Measurements from ENCODE around the gene ITPK1. TPM values are rescaled to one million over a fixed set of nuclear protein-coding genes. Genes with fewer than 3 reads are reported as not detected.

The ITPK1 gene
- total RNA-seq, 1 experiment from 2014 or later = 60.1 TPM

DNA sequence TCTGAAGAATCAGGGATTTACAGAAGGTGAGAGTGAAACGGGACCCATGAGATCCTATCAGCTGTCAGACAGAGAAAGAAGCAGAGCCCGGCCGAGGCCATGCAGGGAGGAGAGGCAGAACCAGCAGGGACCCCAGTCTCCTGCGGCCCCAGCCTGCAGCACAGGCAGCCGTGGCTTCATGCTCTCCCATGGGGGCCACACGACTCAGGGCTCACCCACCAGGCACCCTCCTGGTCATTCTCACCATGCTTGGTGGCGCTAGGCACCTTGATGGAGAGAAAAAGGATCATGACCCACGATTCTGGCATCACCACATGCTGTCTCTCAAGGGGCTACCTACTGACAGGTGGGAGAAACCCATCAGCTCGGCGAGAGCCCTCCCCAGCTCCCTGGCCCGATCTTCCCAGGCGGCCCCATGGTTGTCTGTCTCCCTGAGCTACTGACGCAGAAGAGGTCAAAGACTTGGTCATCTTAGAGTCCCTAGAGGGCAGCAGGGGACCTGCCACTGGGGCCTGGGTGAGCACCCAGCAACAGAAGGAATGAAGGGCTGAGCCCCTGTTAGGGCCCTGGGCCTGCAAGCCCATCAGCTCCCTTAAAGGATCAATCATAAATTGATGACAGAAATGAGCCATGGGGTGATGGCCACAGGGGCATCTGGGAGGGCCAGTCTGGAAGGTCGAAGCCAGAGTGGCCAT, 58.0 kb downstream of the ITPK1 start:
- H3K4me3 Mint-ChIP-seq (ENCODE audit: unreplicated experiment) = no peak overlapping the region
- DNase-seq = no peak
- Histone ChIP-seq H3K9me3 (no peaks in the 10 kb centered on the region), H3K4me1 (no peaks in the 10 kb centered on the region), H3K4me3 (ENCODE audit: low read depth, low read length) (no peak overlapping the region), H3K36me3 (ENCODE audit: control insufficient read depth, insufficient read depth, low read length) (no peaks in the 10 kb centered on the region), H3K27me3 (replicated peaks; ENCODE audit: control insufficient read depth, insufficient read depth, low read length) (no peaks in the 10 kb centered on the region)
- ChIA-PET CTCF (no interaction called here), POLR2A (no interaction called here)
- no peaks in the 10 kb centered on the region for H3K27me3 Mint-ChIP-seq (ENCODE audit: insufficient read depth, unreplicated experiment)
- H3K9me3 Mint-ChIP-seq (ENCODE audit: unreplicated experiment) = no peaks in the 10 kb centered on the region
- intact Hi-C loops (cut with micrococcal nuclease; ENCODE audit: unreplicated experiment) = no loop called here
- H3K4me1 Mint-ChIP-seq (ENCODE audit: low read depth, unreplicated experiment) = no peaks in the 10 kb centered on the region
- peaks cover 6% of the 10 kb centered on the region for H3K36me3 Mint-ChIP-seq (ENCODE audit: insufficient read depth, unreplicated experiment)
- H3K27ac Mint-ChIP-seq (ENCODE audit: unreplicated experiment) = no peak overlapping the region
- BruUV-seq (replicated peaks) = no TSS peak
- TF ChIP-seq, protein P1, sequence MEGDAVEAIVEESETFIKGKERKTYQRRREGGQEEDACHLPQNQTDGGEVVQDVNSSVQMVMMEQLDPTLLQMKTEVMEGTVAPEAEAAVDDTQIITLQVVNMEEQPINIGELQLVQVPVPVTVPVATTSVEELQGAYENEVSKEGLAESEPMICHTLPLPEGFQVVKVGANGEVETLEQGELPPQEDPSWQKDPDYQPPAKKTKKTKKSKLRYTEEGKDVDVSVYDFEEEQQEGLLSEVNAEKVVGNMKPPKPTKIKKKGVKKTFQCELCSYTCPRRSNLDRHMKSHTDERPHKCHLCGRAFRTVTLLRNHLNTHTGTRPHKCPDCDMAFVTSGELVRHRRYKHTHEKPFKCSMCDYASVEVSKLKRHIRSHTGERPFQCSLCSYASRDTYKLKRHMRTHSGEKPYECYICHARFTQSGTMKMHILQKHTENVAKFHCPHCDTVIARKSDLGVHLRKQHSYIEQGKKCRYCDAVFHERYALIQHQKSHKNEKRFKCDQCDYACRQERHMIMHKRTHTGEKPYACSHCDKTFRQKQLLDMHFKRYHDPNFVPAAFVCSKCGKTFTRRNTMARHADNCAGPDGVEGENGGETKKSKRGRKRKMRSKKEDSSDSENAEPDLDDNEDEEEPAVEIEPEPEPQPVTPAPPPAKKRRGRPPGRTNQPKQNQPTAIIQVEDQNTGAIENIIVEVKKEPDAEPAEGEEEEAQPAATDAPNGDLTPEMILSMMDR (IDR thresholded peaks at IDR 0.05; ENCODE audit: insufficient read depth in 1 of 2, low read depth in 1 of 2, low read length in 1 of 2, severe bottlenecking in 1 of 2, unreplicated experiment in 1 of 2) = peak in 1 of 2 experiments; percentile 6

DNA sequence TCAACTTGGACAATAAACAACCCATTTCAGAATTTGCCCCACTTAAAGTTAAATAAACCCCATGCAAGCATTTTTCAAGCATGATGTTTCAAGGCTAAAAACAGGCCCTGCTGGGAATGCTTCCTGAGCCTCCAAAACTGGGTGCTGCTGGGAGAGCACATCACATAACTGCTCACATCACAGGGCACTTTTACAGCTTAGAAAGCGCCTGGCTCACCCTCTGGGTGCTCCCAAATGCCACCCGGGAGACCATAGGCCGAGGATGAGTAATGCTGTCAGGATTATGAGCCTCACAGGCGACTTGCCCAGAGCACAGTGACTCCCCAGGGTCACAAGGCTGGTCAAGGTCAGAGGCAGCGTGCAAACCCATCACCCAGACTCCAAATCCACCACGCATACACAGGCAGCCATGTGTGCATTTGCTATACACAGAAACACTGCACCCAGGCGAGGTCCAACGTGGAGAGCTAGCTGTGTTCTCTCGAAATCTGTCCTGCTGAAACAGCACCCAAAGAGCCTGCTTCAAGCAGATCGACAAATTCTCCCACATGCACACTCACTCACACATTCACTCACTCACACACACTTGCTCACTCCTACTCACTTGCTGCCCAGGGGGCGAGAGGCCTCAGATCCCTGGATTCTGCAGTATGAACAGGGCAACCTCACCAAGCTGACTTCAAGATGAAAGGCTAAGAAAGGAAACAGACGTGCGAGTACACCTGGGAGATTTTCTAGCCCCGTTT, 58.7 kb downstream of the ITPK1 start:
- TF ChIP-seq, protein P1 (IDR thresholded peaks at IDR 0.05; ENCODE audit: insufficient read depth in 1 of 2, low read depth in 1 of 2, low read length in 1 of 2, severe bottlenecking in 1 of 2, unreplicated experiment in 1 of 2) = no peak
- H3K9me3 ChIP-seq = no peaks in the 10 kb centered on the region
- Mint-ChIP-seq H3K27ac (ENCODE audit: unreplicated experiment) (no peak overlapping the region), H3K27me3 (ENCODE audit: insufficient read depth, unreplicated experiment) (no peaks in the 10 kb centered on the region), H3K4me1 (ENCODE audit: low read depth, unreplicated experiment) (no peaks in the 10 kb centered on the region), H3K36me3 (ENCODE audit: insufficient read depth, unreplicated experiment) (peaks cover 6% of the 10 kb centered on the region), H3K9me3 (ENCODE audit: unreplicated experiment) (no peaks in the 10 kb centered on the region), H3K4me3 (ENCODE audit: unreplicated experiment) (no peak overlapping the region)
- no peak overlapping the region for H3K4me3 ChIP-seq (ENCODE audit: low read depth, low read length)
- H3K36me3 ChIP-seq (ENCODE audit: control insufficient read depth, insufficient read depth, low read length) = no peaks in the 10 kb centered on the region
- no peaks in the 10 kb centered on the region for H3K27me3 ChIP-seq (replicated peaks; ENCODE audit: control insufficient read depth, insufficient read depth, low read length)
- H3K4me1 ChIP-seq = no peaks in the 10 kb centered on the region
- POLR2A ChIA-PET = no interaction called here
- intact Hi-C loops (cut with micrococcal nuclease; ENCODE audit: unreplicated experiment) = no loop called here
- no TSS peak for BruUV-seq (replicated peaks)
- no peak for DNase-seq
- CTCF ChIA-PET = no interaction called here

DNA sequence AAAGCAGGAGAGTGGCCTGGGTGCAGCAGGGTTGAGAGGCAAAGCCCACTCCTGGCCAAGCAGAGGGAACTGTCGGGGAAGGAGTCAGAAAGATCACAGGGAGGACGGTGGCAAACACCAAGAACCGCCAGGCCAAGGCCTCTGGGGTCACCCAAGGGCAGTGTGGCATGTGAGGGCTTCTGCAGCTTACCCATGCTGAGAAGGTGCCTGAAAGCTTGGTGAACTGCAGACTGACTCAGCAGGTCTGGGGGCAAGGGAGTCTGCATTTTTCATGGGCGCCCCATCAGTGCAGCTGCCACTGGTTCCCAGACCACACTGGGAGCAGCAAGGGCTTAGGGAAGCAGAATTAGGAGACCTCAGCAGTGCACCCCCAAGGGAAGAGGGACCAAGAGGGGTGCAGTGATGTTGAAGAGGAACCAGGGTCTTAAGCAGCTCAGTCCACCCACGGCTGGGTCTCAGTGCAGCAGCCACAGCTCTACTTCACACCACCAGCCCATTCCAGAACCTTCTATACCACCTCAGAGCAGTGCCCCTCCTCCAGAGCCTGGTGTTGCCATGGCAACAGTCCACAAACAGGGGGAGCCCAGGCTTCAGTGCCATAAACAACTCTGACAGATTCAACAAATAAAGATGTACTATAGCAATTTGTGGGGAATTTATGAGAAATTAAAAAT, 59.4 kb downstream of the ITPK1 start:
- Histone ChIP-seq H3K4me1 (no peaks in the 10 kb centered on the region), H3K4me3 (ENCODE audit: low read depth, low read length) (no peak overlapping the region), H3K27me3 (replicated peaks; ENCODE audit: control insufficient read depth, insufficient read depth, low read length) (no peaks in the 10 kb centered on the region), H3K36me3 (ENCODE audit: control insufficient read depth, insufficient read depth, low read length) (no peaks in the 10 kb centered on the region), H3K9me3 (no peaks in the 10 kb centered on the region)
- BruUV-seq (replicated peaks) = no TSS peak
- H3K9me3 Mint-ChIP-seq (ENCODE audit: unreplicated experiment) = no peaks in the 10 kb centered on the region
- DNase-seq = no peak
- H3K36me3 Mint-ChIP-seq (ENCODE audit: insufficient read depth, unreplicated experiment) = peaks cover 6% of the 10 kb centered on the region
- H3K27me3 Mint-ChIP-seq (ENCODE audit: insufficient read depth, unreplicated experiment) = no peaks in the 10 kb centered on the region
- H3K4me3 Mint-ChIP-seq (ENCODE audit: unreplicated experiment) = no peak overlapping the region
- no peak overlapping the region for H3K27ac Mint-ChIP-seq (ENCODE audit: unreplicated experiment)
- TF ChIP-seq, protein P1 (IDR thresholded peaks at IDR 0.05; ENCODE audit: insufficient read depth in 1 of 2, low read depth in 1 of 2, low read length in 1 of 2, severe bottlenecking in 1 of 2, unreplicated experiment in 1 of 2) = no peak
- ChIA-PET POLR2A (no interaction called here), CTCF (no interaction called here)
- intact Hi-C loops (cut with micrococcal nuclease; ENCODE audit: unreplicated experiment) = no loop called here
- no peaks in the 10 kb centered on the region for H3K4me1 Mint-ChIP-seq (ENCODE audit: low read depth, unreplicated experiment)
